K562 (cell line): ENCODE measurements around the gene USP44. TPM values are rescaled to one million over a fixed set of nuclear protein-coding genes. Genes with fewer than 3 reads are reported as not detected.

Source experiments
- ATAC-seq: fragments of 200-7000 bp; cut with Tn5 transposase; 3 replicates; pipeline ENCODE4 v1.9.1; 2020; ENCODE audit warnings: moderate library complexity
- BruUV-seq: library from RNA; stranded (reverse); fragments of 400-500 nt; replicated peaks from 2 replicates; lab custom pipeline; 2021; lab: Mats Ljungman, UMichigan
- CTCF ChIA-PET: fragments of 300-600 bp; formaldehyde crosslinking; extraction: SDS; loops from one replicate; lab custom pipeline; 2021; ENCODE audit warnings: low intra/inter-chr PET ratio; lab: Yijun Ruan, JAX
- POLR2A ChIA-PET: fragments of 300-600, 350-650 bp; sonication (Branson Sonifier 250); formaldehyde crosslinking; extraction: SDS; loops from one replicate; lab custom pipeline; 2021; ENCODE audit warnings: antibody characterized with exemption, inconsistent platforms; lab: Yijun Ruan, JAX
- DNase-seq, 4 experiments: peaks; one replicate each; pipeline versions ENCODE4 v3.0.0 to v3.0.0-alpha.2; 2011 to 2018; ENCODE audit warnings: low spot score in 3 of 4, mixed read lengths in 3 of 4; ENCODE audit errors: extremely low read depth in 1 of 4
- FAIRE-seq: peaks from 2 replicates; lab custom pipeline; 2011; peaks lifted over from hg19 to GRCh38; lab: Jason Lieb, UNC
- H2AFZ ChIP-seq: 2 replicates; pipeline ENCODE4 v1.6.0; 2011; ENCODE audit warnings: low read depth, low read length, control low read depth, inconsistent platforms
- H3K27ac ChIP-seq: fragments of 200-600 bp; 3 replicates; pipeline ENCODE4 v1.8.0; 2011; ENCODE audit warnings: low read depth, mild to moderate bottlenecking, control low read depth, inconsistent platforms, low read length, moderate library complexity, mixed read lengths; ENCODE audit errors: extremely low read depth
- H3K27me3 ChIP-seq, 2 experiments: fragments of 300-600 bp in 1 of 2; 2 replicates in 1 of 2; 3 replicates in 1 of 2; pipeline versions ENCODE4 v1.6.0 to v1.8.0; 2011; ENCODE audit warnings: inconsistent platforms in 2 of 2, low read length in 2 of 2, mild to moderate bottlenecking in 1 of 2, mixed read lengths in 1 of 2, moderate library complexity in 1 of 2; ENCODE audit not compliant: control insufficient read depth in 2 of 2, insufficient read depth in 2 of 2
- H3K36me3 ChIP-seq: fragments of 300-600 bp; 3 replicates; pipeline ENCODE4 v1.8.0; 2011; ENCODE audit warnings: mild to moderate bottlenecking, low read length, inconsistent platforms; ENCODE audit not compliant: control insufficient read depth, insufficient read depth
- H3K4me1 ChIP-seq, 2 experiments: fragments of 200-600 bp in 1 of 2; replicated peaks in 1 of 2; 2 replicates in 1 of 2; 3 replicates in 1 of 2; pipeline versions ENCODE4 v1.5.1 to v1.8.0; 2011; ENCODE audit warnings: inconsistent platforms in 2 of 2, low read length in 2 of 2, mild to moderate bottlenecking in 1 of 2, mixed read lengths in 1 of 2, moderate library complexity in 1 of 2; ENCODE audit not compliant: control insufficient read depth in 2 of 2, insufficient read depth in 2 of 2
- H3K4me2 ChIP-seq: 2 replicates; pipeline ENCODE4 v1.6.1; 2011; ENCODE audit warnings: low read length, control low read depth, inconsistent platforms, mixed read lengths; ENCODE audit not compliant: insufficient read depth
- H3K4me3 ChIP-seq: fragments of 200-600 bp; sonication (generic), shearing (Covaris generic); 2 replicates; pipeline ENCODE4 v1.5.1; 2016; ENCODE audit warnings: control low read depth, inconsistent platforms
- H3K79me2 ChIP-seq: fragments of 200-600 bp; 3 replicates; pipeline ENCODE4 v1.8.0; 2011; ENCODE audit warnings: low read length, inconsistent platforms; ENCODE audit not compliant: control insufficient read depth, insufficient read depth
- H3K9ac ChIP-seq, 2 experiments: 2 replicates each; pipeline versions ENCODE4 v1.6.0 to v1.6.1; 2011; ENCODE audit warnings: low read depth in 2 of 2, low read length in 2 of 2, control low read depth in 1 of 2, inconsistent platforms in 1 of 2, mild to moderate bottlenecking in 1 of 2, mixed read lengths in 1 of 2; ENCODE audit not compliant: insufficient read depth in 1 of 2
- H3K9me1 ChIP-seq: one replicate; pipeline ENCODE4 v1.6.0; 2011; ENCODE audit warnings: inconsistent platforms, mild to moderate bottlenecking, low read length, moderate library complexity; ENCODE audit not compliant: control insufficient read depth, insufficient read depth
- H3K9me3 ChIP-seq: replicated peaks from 2 replicates; pipeline ENCODE4 v1.5.1; 2011; ENCODE audit warnings: low read depth, low read length, inconsistent platforms; ENCODE audit not compliant: control insufficient read depth, insufficient read depth
- H4K20me1 ChIP-seq: replicated peaks from 2 replicates; pipeline ENCODE4 v1.6.1; 2011; ENCODE audit warnings: low read length, inconsistent platforms, mixed read lengths; ENCODE audit not compliant: control insufficient read depth, insufficient read depth
- CEBPG ChIP-seq, 3 experiments: fragments of 200-800 bp in 1 of 3; sonication (Bioruptor generic) in 1 of 3; sonication (generic) in 1 of 3; formaldehyde crosslinking in 1 of 3; IDR thresholded peaks in 2 of 3; conservative IDR thresholded peaks in 1 of 3; 2 replicates each; pipeline versions ENCODE4 v1.6.1 to v1.8.0; 2016 to 2022; ENCODE audit warnings: missing compliant biosample characterization in 2 of 3, missing genetic modification characterization in 2 of 3, mild to moderate bottlenecking in 1 of 3, missing genetic modification reagents in 1 of 3
- CXXC5 ChIP-seq: fragments of 250-450 bp; sonication (Bioruptor Pico); IDR thresholded peaks from 2 replicates; pipeline ENCODE4 v1.8.0; 2022; ENCODE audit warnings: inconsistent platforms, mild to moderate bottlenecking, moderate library complexity
- DMBX1 ChIP-seq: fragments of 250-450 bp; sonication (Bioruptor Pico); IDR thresholded peaks from 2 replicates; pipeline ENCODE4 v1.8.0; 2022; ENCODE audit warnings: inconsistent platforms, mild to moderate bottlenecking, moderate library complexity, borderline replicate concordance
- RB1 ChIP-seq: fragments of 450-650 bp; IDR thresholded peaks from 2 replicates; pipeline ENCODE4 v1.6.1; 2017; ENCODE audit warnings: low read depth, mild to moderate bottlenecking
- SMAD4 ChIP-seq: fragments of 250-450 bp; sonication (Bioruptor Pico); conservative IDR thresholded peaks from 2 replicates; pipeline ENCODE4 v1.8.0; 2021; ENCODE audit warnings: inconsistent platforms, mild to moderate bottlenecking, moderate library complexity
- TAF7 ChIP-seq: fragments of 450-650 bp; IDR thresholded peaks from 2 replicates; pipeline ENCODE4 v1.6.1; 2016; ENCODE audit warnings: missing genetic modification characterization, missing compliant biosample characterization
- U2AF2 ChIP-seq: fragments of 200-400 bp; formaldehyde crosslinking; optimal IDR thresholded peaks from 2 replicates; pipeline ENCODE3; 2017; ENCODE audit warnings: low read depth, mild to moderate bottlenecking, low read length
- ZBTB7A ChIP-seq: IDR thresholded peaks from 2 replicates; pipeline ENCODE4 v1.6.1; 2011; ENCODE audit warnings: low read depth, mild to moderate bottlenecking, low read length, moderate library complexity, borderline replicate concordance; ENCODE audit not compliant: control insufficient read depth
- ZNF175 ChIP-seq: fragments of 200-800 bp; sonication (Bioruptor generic); IDR thresholded peaks from 2 replicates; pipeline ENCODE4 v1.6.1; 2016; ENCODE audit warnings: low read depth, mild to moderate bottlenecking, missing genetic modification characterization, missing compliant biosample characterization
- ZNF584 ChIP-seq: fragments of 200-800 bp; sonication (Bioruptor generic); IDR thresholded peaks from 2 replicates; pipeline ENCODE4 v1.6.1; 2016; ENCODE audit warnings: low read depth, mild to moderate bottlenecking, missing genetic modification characterization, missing compliant biosample characterization
- WGBS: fragments of 100-300 bp; shearing (Covaris generic); methylation state at CpG from one replicate; pipeline ENCODE4 v1.1.6; 2016; ENCODE audit warnings: low coverage, mixed read lengths; ENCODE audit not compliant: insufficient coverage; ENCODE audit errors: missing lambda C conversion rate; 5-methylcytosine and 5-hydroxymethylcytosine counted together
- in situ Hi-C: fragments of 300-500 bp; cut with MboI; formaldehyde crosslinking; loops from 4 replicates; pipeline ENCODE4 v1.15.0; 2018; ENCODE audit warnings: inconsistent platforms, mixed read lengths
- intact Hi-C: fragments of 100-400 bp; cut with micrococcal nuclease; formaldehyde crosslinking; loops from 2 replicates; pipeline ENCODE4 v1.14.2; 2022
- polyA plus RNA-seq, 8 experiments: library from polyadenylated mRNA; depleted of rRNA in 4 of 8; stranded (reverse) in 5 of 8; unstranded in 3 of 8; fragments of >200 nt; fragmentation: Nextera tagmentation in 2 of 8; fragmentation: Illumina TruSeq in 1 of 8; extraction: Ambion mirVana in 2 of 8; extraction: Trizol in 1 of 8; gene quantifications; 2 replicates each; pipeline versions ENCODE4 v1.2.1 to v1.2.3, GENCODE V29; 2011 to 2014; ENCODE audit warnings: inconsistent platforms in 1 of 8, missing spikeins in 1 of 8
- total RNA-seq, 7 experiments: library from RNA; depleted of rRNA in 6 of 7; stranded (reverse); fragments of >200 nt in 6 of 7; fragmentation: Illumina TruSeq in 2 of 7; extraction: Trizol in 2 of 7; gene quantifications; 2 replicates each; pipeline versions ENCODE4 v1.2.1 to v1.2.3, GENCODE V29; 2011 to 2021; ENCODE audit warnings: low replicate concordance in 1 of 7

The USP44 gene
- total and polyA plus RNA-seq, 9 of the 15 experiments (the other 6 are each of a cell fraction or from before 2014, with no cell fraction given) = 2.1 to 5.7 (median 2.8) TPM

DNA sequence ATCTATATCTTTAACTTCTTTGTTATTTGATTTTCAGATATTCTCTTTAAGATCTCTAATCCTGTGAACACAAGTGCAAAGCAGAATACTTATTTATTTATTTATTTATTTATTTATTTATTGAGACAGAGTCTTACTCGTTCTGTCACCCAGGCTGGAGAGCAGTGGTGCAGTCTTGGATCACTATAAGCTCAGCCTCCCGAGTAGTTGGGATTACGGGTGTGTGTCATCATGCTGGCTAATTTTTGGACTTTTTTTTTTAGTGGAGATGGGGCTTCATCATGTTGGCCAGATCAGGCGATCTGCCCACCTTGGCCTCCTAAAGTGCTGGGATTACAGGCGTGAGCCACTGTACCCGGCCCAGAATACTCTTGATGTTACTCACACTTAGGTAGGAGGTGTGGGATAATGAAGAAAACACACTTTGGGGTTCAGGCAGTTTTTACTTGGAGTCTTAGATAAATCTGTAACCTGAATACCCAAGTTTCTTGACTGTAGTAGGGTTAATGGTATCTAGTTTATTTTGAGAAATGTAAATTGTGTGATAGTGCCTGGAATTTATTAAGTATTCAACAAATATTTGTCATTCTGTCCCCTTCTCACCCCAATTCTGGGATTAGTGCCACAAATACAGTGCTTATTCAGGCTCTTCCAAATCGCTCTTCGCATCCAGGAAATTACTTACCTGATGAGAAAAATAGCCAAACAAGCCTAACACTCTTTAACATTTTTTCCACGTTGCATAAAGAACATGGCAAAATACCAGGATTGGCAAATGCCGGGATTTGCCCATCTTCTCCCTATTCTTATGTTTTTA is 44.4 kb downstream of the USP44 start:
- in situ Hi-C loops = no loop called here
- POLR2A ChIA-PET = interaction anchor here (0.5 to 1.0 kb wide), 3 partner anchors 8 to 62 kb away, joined by 3 read pairs; no protein-coding TSS in a partner anchor
- ATAC-seq (peak; percentile 50; the same call in 1 of the 3 replicates), FAIRE-seq (no peak), DNase-seq (no peak)
- no peak overlapping the region for H2AFZ ChIP-seq
- H3K36me3 ChIP-seq = peaks cover 93% of the 10 kb centered on the region
- H4K20me1 ChIP-seq = no peaks in the 10 kb centered on the region
- intact Hi-C loops = no loop called here
- H3K4me2 ChIP-seq = no peak overlapping the region
- CTCF ChIA-PET = no interaction called here
- H3K9me1 ChIP-seq = no peaks in the 10 kb centered on the region
- no peak overlapping the region for H3K4me3 ChIP-seq
- no peaks in the 10 kb centered on the region for H3K4me1 ChIP-seq
- TF ChIP-seq ZNF175 = peak; percentile 84; the same call in 1 of the 2 replicates
- TF ChIP-seq ZNF584 (CRISPR knock-in tag) = 0 out of 2 replicates have a peak, but pooled peaks have one; percentile 36
- TF ChIP-seq SMAD4 = 0 out of 2 replicates have a peak, but pooled peaks have one; percentile 21
- peak; percentile 48; the same call in 1 of the 2 replicates for TF ChIP-seq DMBX1 (CRISPR knock-in tag)
- no peak for TF ChIP-seq TAF7 (tag)
- no peak for TF ChIP-seq U2AF2
- TF ChIP-seq CEBPG (CRISPR knock-in tag; IDR thresholded peaks at IDR 0.05) = 0 out of 2 replicates have a peak, but pooled peaks have one; percentile 25
- TF ChIP-seq CEBPG (tag; conservative IDR thresholded peaks at IDR 0.05 in 1 of 2, IDR thresholded peaks at IDR 0.05 in 1 of 2) = peak in 1 of 2 experiments; percentile 38; a peak in 1 of 4 replicates
- no peak for TF ChIP-seq RB1
- TF ChIP-seq CXXC5 = peak; percentile 31
- TF ChIP-seq ZBTB7A = no peak
- H3K27ac ChIP-seq = no peak overlapping the region
- no peaks in the 10 kb centered on the region for H3K9me3 ChIP-seq
- 87% methylated on average over 9 of the region's 10 CpGs for WGBS
- H3K9ac ChIP-seq = no peak overlapping the region
- H3K27me3 ChIP-seq = no peaks in the 10 kb centered on the region
- no TSS peak for BruUV-seq
- peaks cover 14% of the 10 kb centered on the region; the same call in 2 of the 3 replicates for H3K79me2 ChIP-seq
